GM12892 (cell line): ENCODE measurements around the gene CNOT6.

Experiments used
- POLR2A ChIP-seq: IDR thresholded peaks from 2 replicates; pipeline ENCODE4 v1.6.1; 2011; ENCODE audit warnings: low read depth, low read length, control low read depth
- POLR2AphosphoS5 ChIP-seq: IDR thresholded peaks from 2 replicates; pipeline ENCODE4 v1.6.1; 2011; ENCODE audit warnings: low read depth, low read length, control low read depth
- TAF1 ChIP-seq: IDR thresholded peaks from 2 replicates; pipeline ENCODE4 v1.6.1; 2011; ENCODE audit warnings: low read depth, mild to moderate bottlenecking, control low read depth, low read length, borderline replicate concordance

GRCh38 chr5:180494510-180495181 is 467 bp downstream of the CNOT6 start:
- TF ChIP-seq POLR2AphosphoS5, result no peak; the same call in none of the 2 replicates
- no peak for TF ChIP-seq POLR2A
- no peak for TF ChIP-seq TAF1
